Stimulated activated CD4-positive, alpha-beta T cell treated with anti-CD3 and anti-CD28 coated beads, Interleukin-15, amount 100 ng/mL, for 48 hours (primary cell): Measurements from ENCODE around the gene MAP2K3.
"Not testable (repeated sequence)": the region's sequence is repeated elsewhere in the genome, so short reads cannot be mapped to it uniquely, and the experiment has no call there.

Experiments used
- DNase-seq, 2 donors: peaks; one replicate each; pipeline ENCODE4 v3.0.0-alpha.2; 2020; ENCODE audit warnings: low read depth in 2 of 2

MAP2K3 gene

DNA sequence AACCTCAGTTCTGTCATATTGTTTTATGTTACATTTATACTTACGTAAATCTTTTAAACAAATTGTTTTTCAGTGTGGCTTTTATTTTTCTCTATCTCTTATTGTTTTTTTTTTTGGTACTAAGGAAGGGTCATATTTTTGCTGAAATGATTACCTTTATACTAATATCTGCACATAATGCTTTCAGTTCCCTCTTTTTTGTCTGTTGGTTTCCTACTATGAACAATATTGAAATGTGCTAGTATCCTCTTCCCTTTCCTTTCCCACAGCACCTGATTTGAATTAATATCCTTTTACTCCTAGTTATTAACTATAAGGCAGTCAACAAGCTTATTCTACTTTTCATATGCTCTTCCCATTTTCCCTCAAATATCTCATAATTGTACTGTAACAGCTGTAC is 43.4 kb downstream of the MAP2K3 start:
- not testable (repeated sequence) for DNase-seq

DNA sequence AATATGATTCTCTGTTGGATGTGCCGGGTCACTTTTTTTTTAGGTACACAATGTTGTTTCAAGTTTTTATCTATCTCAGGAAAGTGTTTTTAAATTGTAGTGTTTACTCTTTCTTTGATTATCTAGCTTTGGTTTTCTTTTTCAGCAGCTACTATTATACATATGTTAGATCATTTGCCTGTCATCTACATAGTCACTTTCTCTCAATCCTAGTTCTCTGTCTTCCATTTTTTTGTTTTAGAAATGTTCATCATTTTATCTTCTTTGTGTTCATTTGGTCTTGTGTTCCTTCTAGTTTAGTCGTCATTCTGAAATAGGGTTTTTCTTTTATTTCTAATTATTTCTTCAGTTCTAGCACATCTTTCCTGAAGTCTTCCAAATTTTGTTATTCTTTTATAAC is 44.3 kb downstream of the MAP2K3 start:
- not testable (repeated sequence) for DNase-seq

DNA sequence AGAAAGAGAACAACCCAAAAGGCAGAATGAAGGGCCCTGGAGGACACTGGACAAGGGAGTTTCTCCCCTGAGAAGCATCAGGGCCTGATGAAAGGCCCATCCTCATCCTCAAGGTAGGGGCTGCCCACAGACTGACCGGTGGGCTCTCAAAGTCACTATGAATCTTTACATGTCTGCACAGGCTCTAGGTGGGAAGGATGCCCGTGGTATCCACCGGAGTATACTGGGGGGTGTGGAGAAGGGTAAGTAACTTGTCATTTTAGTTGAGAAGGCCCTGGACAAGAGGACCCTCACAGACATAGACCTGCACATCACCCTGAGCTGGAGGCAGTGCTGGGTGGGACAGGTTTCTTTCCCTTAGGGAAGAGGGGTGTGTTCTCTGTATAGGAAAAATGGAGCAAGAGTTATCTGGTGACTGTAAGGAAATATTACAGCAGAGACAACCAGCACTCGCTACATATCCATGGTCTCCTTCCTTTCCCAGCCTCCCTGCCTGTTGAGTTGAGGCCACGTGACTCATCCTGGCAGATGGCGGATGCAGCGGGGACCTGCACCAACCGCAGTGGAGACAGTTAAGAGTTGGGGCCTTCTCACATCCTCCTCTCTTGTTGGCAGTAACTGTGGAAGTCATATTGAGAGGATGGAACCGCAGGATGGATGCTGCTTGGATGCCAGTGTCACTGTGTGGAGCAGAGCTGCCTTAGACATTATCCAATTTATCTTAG is 46.1 kb downstream of the MAP2K3 start:
- no peak for DNase-seq

DNA sequence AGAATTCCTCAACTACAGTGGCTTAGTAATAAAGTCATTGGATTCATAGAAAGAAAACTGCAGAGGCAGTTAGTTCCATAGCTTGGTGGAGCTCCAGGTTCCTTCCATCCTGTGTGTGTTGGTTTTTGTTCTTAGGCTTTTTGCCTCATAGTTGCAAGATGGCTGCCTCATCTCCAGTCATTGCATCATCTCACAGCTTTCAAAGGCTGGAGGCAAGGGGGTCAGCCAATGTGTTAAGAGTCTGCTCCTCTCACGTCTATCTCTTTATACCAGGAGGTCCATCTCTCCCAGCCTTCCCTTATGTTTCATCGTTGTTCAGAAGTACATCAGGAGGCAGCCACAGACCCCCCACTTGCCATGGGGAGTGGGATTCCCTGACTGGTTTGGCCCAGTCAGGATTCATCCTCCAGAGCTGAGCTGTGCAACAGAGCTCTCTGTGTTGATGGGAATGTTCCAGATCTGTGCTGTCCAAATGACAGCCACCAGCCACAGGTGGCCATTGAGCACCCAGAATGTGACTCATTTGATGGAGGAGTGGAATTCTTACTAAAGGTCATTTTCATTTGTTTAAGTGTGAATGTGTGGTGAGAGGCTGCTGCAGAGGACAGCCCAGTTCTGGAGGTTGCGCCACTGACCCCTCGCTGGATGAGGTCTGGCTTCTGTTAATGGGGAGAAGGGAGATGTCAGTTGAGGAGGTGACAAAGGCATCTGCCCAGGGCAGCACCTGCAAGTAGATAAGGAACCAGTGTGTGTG is 52.2 kb downstream of the MAP2K3 start:
- not testable (repeated sequence) for DNase-seq

DNA sequence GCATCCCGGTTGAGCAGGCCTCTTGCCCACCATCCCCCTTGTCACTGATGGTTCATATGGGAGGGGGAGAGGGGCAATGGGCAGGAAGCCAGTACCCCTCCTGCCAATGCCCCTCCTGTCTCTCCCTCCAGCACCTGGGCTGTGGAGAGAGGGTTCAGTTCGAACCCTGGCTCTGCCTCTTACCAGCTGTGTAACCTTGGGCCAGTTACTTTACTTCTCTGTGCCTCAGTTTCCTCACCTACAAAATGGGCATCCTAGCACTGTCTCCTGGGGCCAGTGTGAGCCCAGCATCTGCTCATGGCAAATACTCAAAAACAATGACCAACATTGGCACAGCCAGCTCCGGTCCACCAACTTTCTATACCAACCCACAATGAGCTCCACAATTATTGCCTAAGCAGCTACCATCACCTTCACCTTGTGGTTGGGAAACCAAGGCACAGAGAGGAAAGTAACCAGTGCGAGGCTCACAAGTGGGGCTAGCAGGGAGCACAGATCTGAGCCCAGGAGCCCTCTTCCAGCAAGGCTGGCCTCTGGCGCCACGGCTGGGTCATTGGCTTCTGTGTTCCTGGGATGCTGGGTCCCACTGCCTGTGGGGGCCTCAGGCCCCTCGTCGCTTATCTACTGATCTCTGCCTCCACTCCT is 53.6 kb downstream of the MAP2K3 start:
- DNase-seq: not testable (repeated sequence)

DNA sequence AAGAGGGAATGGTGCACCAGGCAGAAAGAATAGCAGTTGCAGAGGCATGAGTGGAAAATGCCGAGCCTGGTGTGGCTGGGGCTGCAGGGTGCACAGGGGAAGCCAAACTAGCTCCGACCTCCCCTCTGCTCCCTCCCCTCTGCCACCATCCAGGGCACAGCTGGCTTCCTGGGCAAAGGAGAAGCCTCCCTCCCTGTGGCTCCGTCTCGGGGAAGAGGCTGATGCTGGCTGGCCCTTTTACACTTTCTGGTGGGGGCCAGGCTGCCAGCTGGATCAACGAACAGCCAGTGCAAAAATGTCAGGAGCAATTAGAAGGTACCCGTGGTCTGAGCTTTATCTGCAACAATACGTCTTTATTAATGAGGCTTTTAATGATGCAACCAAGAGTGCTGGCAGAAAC is 54.5 kb downstream of the MAP2K3 start:
- no peak for DNase-seq

DNA sequence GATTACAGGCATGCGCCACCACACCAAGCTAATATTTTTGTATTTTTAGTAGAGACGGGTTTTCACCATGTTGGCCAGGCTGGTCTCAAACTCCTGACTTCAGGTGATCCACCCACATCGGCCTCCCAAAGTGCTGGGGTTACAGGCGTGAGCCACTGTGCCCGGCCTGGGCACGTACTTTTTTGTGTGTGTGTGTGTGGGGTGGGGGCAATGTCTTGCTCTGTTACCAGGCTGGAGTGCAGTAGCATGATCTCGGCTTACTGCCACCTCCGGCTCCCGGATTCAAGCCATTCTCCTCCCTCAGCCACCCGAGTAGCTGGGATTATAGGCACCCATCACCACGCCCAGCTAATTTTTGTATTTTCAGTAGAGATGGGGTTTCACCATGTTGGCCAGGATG is 55.1 kb downstream of the MAP2K3 start:
- DNase-seq: not testable (repeated sequence)

DNA sequence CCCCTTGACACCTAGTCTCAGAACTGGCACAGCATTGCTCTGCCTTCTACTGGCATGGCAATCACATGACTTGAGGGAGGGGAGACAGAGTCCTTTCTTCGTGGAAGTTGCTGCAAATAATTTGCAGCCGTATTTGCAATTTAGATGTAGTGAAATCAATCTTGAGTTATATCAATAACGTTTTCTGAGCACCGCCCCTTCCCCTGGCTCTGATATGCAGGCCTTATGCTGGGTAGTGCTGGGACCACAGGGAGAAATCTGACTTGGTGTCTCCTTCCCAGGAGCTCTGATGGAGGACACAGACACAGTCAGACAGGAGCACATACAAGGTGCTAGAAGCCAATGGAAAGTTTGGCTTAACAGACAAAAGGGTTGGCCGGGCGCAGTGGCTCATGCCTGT is 55.9 kb downstream of the MAP2K3 start:
- DNase-seq: not testable (repeated sequence)

DNA sequence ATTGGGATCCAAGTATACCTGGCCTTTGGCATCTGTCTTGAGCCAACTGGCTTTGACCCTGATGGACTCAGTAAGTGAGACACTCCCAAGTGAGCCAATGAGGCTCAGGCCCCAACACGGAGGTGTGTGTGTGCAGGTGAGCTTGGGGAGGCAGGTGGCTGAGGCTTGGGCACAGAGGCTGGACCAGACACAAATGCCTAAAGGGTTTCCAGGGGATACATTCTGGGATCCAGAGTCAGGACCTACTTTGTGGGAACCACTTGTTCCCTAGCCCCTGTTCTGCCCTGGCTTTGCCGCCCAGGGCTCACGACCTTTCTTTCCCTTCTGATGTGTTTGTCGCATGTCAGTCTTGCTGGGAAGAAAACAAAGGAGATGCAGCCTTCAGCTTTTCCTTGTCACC is 56.8 kb downstream of the MAP2K3 start:
- DNase-seq: not testable (repeated sequence)

DNA sequence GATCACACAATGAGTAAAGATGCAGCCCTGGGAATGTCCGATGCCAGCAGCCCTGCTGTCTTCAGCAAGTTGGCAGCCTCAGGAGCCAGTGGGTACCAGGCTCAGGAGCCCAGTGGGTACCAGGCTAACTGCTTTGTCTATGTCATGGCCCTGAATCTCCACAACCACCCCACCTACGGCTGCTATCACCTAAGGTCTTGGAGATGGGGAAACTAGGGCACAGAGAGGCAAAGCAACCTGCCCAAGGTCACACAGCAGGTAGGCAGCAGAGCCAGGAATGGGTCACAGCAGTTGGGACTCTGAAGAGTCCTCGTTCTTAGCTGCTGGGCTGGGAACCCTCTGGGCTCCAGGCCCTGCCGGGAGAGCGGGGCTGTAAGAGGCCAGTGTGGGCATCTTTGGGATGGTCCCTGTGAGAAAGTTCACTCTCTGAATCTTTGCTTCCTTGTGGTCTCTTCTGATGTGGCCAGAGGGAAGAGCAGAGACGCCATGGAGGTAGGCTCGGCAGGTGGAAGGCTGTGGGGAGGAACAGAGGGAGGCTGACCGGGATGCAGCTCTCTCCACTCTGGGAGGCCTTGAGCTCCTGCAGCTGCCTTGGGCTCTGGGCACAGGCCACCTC is 57.5 kb downstream of the MAP2K3 start:
- DNase-seq: not testable (repeated sequence)

DNA sequence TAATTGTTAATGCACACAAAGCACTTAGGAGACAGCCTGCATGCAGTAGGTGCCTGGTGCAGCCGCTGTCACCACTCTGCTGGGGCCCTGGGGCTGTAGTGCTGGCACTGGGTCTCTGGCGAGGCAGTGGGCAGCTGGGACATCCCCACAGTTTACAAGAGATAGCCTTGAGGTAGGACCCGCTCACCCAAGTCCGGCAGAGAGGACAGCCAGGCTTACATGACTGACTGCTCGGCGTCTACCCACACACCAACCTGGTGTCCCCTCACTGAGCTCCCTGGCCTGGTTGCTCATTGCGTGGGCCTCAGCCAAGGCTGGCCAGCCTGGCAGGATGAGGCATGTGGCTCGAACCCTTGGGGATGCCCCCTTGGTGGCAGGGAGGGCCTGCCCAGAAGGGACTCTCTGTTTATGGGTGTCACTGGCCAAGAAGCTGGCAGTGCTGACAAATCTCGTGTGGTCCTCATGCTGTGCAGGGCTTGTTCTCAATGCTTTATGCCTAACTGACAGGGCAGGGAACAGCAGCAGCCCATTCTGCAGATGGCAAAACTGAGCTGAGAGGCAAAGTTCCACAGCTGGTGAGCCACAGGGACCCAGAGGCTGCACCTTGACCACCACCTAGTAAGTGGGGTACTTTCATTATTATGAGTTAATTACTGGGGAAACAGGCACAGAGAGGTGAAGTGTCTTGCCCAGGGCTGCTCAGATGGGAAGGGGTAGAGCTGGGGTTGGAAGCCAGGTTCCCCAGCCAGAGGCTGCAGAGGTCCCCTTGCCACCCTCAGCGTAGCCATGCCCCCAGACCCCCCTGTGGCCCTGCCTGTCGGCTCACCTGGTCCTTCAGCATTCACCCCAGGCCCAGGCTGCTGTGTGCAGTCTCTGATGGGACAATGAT is 58.8 kb downstream of the MAP2K3 start:
- DNase-seq: not testable (repeated sequence)

DNA sequence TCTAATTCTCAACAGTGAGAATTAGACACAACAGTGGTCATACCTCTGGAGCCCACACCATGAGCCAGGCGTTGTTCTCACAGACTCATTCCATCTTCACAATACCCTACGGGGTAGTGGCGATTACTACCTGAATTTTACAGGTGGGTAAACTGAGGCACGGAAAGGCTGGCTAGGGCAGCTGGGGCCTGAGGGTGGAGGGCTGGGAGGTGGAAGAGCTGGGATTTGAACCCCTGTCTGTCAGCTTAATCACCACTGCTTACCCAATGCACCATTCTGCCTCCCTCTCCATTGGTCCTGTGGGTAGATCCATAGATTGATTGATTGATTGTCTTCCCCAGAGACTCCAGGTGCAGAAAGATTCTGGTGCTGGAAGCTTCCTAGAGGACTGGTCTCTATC is 60.3 kb downstream of the MAP2K3 start:
- not testable (repeated sequence) for DNase-seq

DNA sequence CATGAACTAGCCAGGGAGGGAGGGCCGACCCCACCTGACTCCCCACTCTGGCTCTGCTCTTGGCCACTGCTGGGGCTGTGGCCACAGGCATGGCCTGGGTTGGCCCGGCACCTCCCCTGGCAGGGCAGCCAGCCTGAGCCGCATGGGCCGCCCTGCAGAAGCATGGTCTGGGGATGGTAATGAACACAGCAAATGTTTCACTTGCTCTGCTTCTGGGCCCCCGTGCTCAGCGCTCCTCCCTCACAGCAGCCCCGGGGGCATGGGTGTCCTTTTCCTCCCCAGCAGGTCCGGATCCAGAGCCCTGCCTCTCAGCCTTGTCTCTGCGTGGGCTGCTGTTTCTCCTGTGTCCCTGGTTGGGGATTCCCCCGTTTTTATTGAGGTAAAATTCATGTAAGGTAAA is 60.7 kb downstream of the MAP2K3 start:
- DNase-seq: no peak

DNA sequence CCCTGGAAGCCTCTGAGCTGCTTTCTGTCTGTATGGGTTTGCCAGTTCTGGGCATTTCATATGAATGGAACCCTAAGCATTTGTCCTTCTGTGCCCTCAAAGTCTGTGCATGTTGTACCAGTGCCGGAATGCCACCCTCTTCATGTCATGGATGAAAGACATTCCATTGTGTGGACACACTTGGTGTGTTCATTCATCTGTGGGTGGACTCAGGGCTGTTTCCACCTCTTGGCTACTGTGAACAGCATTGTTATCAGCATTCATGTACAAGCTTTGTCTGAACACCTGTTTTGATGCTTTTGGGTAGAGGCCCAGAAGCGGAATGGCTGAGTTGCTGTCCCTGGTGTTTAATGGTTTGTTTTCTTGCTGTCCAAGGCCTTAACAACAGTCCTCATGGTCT is 61.6 kb downstream of the MAP2K3 start:
- DNase-seq: not testable (repeated sequence)

DNA sequence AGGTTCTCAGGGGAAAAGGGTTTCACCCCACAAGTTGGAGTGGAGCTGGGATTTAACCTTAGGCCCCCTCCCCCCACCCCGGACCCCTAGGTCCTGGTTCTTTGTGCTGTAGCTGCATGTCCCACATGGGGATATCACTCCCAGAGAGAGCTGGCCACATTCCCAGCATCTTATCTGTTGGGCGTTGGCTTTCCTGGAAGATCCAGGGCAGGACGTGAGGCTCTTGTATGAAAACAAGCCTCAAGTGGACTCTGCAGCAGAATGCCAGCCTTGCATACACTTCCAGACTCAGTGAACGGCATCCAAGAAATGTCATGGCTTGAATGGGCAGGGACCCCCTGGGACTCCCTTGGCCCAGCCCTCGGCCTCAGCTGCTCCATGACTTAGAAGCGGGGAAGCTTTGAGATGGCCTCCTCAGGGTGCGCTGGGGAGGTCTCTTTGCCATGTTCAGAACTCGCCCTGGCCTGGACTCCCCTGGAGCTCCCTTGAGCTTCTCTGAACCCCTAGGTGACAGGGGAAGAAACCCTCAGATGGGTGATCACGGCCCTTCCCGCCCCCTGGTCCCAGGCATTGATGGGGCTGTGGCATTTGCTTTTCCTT is 62.2 kb downstream of the MAP2K3 start:
- DNase-seq: not testable (repeated sequence)

DNA sequence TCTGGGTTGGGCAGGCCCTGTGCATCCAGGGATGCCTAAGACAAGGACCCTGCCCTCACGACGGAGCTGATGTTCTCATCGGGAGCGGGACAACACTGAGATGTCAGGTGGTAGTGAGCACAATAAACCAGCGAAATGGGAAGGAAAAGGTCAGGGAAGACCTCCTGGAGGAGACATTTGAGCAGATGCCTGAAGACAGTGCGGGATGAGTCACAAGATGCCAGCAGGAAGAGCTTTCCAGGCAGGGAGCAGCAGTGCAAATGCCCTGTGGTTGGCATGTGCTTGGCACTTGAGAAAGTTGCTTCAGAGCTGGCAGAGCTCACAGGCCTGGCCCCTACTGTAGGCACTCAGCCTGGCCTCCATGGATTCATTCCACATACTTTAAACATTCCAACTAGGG is 63.1 kb downstream of the MAP2K3 start:
- not testable (repeated sequence) for DNase-seq

DNA sequence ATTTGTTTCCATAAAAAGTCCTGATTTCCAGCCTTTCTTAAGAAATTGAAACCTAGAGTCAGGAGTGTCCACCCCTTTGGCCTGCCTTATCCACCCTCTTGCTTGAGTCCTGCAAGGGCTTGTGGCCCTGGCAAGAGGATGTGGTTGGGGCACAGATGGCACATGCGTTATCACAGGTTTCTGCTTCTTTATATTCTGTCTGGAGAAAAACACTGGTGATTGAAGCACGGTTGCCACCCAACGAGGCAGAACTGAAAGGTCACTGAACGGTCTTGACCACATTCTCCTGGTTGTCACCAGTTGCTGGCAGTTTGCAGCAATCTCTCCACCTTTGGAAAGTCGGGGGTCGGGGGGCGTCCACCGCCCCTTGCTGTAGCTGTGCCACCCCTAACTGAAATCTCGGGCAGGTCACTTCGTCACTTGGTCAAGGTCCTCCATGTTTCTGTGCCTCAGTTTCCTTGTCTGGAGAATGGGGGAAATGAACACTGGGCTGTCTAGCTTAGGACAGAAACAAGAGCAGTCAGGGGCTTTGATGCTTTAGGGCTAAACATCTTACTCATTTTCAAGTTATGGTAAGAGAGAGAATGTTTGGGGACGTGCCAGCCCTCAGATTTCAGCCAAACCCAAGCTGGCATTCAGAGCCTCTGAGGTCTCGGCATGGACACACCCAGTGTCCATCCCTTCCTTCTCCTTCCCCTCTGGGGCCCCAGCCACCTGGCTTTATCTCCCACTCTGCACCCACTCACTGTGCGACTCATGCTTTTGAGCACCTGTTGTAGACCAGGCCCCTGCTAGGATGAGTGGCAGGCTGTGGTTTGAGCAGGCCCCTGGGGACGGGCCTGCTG is 63.8 kb downstream of the MAP2K3 start:
- DNase-seq: not testable (repeated sequence)

DNA sequence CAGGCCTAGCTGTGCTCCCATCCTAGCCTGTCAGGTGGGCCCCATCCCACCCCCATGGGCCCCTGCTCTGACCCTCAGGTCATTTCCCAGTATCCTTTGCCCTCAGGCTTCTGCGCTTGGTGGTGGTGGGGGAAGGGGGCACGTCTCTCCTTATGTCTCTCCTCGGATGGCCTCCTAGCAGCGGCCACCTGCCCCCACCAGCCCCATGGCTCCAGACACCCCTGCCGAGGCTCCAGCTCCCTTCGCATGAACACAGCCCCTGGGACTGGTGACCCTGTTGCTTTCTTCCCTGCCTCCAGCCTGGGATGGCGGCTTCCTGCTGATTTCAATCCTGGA is 64.4 kb downstream of the MAP2K3 start:
- DNase-seq: not testable (repeated sequence)

DNA sequence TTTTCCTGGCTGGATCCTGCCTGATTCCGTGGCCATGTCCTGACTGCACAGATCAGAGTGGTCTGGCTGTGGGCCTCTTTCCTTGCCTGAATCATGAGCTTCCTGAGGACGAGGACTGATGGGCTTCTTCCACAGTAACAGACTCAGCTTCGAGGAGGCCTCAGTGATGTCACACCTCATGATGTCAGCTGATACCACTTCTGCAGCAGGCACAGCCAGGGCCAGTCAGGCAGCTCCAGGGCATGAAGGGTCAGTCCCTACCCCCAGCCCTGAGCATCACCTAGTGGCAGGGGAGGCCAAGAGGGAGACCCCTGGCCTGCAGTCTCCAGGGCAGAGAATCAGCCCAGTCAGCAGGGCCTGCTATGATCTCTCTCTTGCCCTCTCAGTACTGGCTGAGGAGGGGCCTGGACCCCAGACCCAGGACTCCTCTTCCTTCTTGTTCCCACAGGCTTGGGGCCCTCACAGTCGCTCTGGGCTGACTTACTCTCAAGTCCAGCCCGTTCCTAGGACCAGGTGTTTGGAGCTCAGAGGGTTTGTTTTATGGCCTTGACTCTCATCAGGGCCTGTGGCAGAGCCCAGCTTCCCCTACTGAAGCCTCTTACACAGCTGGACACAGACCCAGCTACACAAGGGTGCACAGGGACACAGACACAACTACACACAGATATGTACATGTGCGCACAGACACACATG is 65.0 kb downstream of the MAP2K3 start:
- DNase-seq: not testable (repeated sequence)
